Astrocyte of the cerebellum (primary cell): ENCODE measurements around the gene RFTN1.

Source experiments
- DNase-seq: peaks from one replicate; pipeline ENCODE4 v3.0.0-alpha.2; 2011; ENCODE audit warnings: low read depth
- H3K4me3 ChIP-seq: 2 replicates; pipeline ENCODE4 v1.5.1; 2011; ENCODE audit warnings: mild to moderate bottlenecking, low read depth, low read length, moderate library complexity
- CTCF ChIP-seq: IDR thresholded peaks from 2 replicates; pipeline ENCODE4 v1.5.1; 2012; ENCODE audit warnings: low read length, low read depth, moderate library complexity, mild to moderate bottlenecking; ENCODE audit errors: missing control alignments
- in situ Hi-C: cut with HindIII; loops from 2 replicates; pipeline ENCODE4 v1.10.0; 2017; ENCODE audit warnings: low sequenced_read_pairs

RFTN1 gene

DNA sequence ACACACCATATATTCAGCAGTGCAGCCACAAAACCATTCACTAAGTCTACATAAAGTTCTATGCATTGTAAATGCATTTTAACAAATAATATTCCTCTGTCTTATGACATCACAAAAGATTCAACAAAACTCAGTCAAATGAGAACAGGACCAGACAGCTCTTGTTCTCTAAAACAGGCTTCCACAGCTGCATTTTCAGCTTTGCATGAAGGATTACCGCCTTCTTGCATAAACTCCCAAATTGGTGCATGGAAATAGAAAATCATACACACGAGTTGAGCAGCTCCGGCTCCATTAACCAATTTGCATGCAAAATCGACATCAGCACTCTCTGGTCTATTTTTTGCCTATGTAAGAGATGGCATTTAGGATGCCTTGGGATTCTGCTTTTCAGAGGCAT is 66.4 kb downstream of the RFTN1 start:
- TF ChIP-seq CTCF, result no peak
- no peak for DNase-seq
- in situ Hi-C loops, result no loop called here

GRCh38 chr3:16444344-16444743 is 69.2 kb downstream of the RFTN1 start:
- in situ Hi-C loops, result loop anchor here (5.0 kb wide), 2 partner anchors 38 to 117 kb away; no protein-coding TSS in a partner anchor
- DNase-seq, result no peak
- no peak for TF ChIP-seq CTCF
- H3K4me3 ChIP-seq, result no peak overlapping the region

More for the DNA sequence above, 66.4 kb downstream of the RFTN1 start:
- H3K4me3 ChIP-seq, result no peak overlapping the region

- DNase-seq, result no peak
- TF ChIP-seq CTCF, result no peak
- no peak overlapping the region for H3K4me3 ChIP-seq
- in situ Hi-C loops, result loop anchor here (5.0 kb wide), 2 partner anchors 40 to 115 kb away; no protein-coding TSS in a partner anchor
These were observed 70.8 kb downstream of the RFTN1 start for GRCh38 chr3:16442730-16443129.

DNA sequence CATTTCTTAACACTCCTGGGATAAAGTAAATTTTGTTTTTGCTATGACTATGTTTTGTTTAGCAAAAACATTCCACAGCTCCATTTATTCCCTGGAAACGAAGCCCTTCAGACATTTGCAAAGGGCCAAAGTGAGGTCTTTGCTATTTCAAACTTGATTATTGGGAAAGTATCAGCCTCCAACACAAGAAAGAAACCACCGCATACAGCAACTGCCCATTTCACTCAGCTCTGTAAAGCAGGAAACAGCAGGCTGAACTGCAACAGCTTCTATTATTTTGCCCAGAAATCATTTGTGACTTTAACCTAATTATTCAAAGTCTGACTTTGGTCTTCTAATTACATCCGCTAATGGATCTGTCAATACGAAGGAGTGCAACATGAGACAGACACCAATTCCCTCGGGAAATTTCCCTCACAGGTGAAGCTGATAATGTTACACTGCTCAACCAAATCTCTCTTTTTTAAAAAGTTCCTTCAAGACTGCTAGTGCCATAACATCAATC is 72.1 kb downstream of the RFTN1 start:
- H3K4me3 ChIP-seq, result no peak overlapping the region
- DNase-seq, result peak; percentile 54
- in situ Hi-C loops, result loop anchor here (5.0 kb wide), 2 partner anchors 41 to 114 kb away; no protein-coding TSS in a partner anchor

GRCh38 chr3:16439848-16440708 is 73.4 kb downstream of the RFTN1 start:
- H3K4me3 ChIP-seq, result no peak overlapping the region
- DNase-seq, result no peak
- in situ Hi-C loops, result loop anchor here (5.0 kb wide), 2 partner anchors 42 to 113 kb away; no protein-coding TSS in a partner anchor
- TF ChIP-seq CTCF, result no peak

More for the DNA sequence above, 72.1 kb downstream of the RFTN1 start:
- no peak for TF ChIP-seq CTCF

- TF ChIP-seq CTCF, result no peak
- no peak for DNase-seq
- in situ Hi-C loops, result no loop called here
- H3K4me3 ChIP-seq, result no peak overlapping the region
These were observed 74.2 kb downstream of the RFTN1 start for GRCh38 chr3:16439163-16439847.
